Panc1 (cell line): Measurements from ENCODE around the gene NRP1. TPM values are rescaled to one million over a fixed set of nuclear protein-coding genes. Genes with fewer than 3 reads are reported as not detected.
A peak's percentile ranks its signal among the peaks of the same experiment; 100 is the strongest.

Experiments used
- ATAC-seq: fragments of 200-7000 bp; cut with Tn5 transposase; 2 replicates; pipeline ENCODE4 v1.9.1; 2020; ENCODE audit warnings: mild to moderate bottlenecking, moderate library complexity
- BruUV-seq: library from RNA; stranded (reverse); fragments of 400-500 nt; replicated peaks from 2 replicates; lab custom pipeline; 2021; lab: Mats Ljungman, UMichigan
- CTCF ChIA-PET: fragments of 300-600 bp; sonication (Branson Sonifier 250); formaldehyde crosslinking; loops from one replicate; lab custom pipeline; 2022; ENCODE audit warnings: antibody characterized with exemption; lab: Charles Lee
- POLR2A ChIA-PET: fragments of 300-600 bp; sonication (Branson Sonifier 250); formaldehyde crosslinking; loops from one replicate; lab custom pipeline; 2022; ENCODE audit warnings: antibody characterized with exemption; lab: Charles Lee
- DNase-seq: peaks from one replicate; pipeline ENCODE4 v3.0.0-alpha.2; 2010; ENCODE audit warnings: low read depth, low spot score
- H3K27ac ChIP-seq: 2 replicates; pipeline ENCODE4 v1.5.1; 2011; ENCODE audit warnings: mild to moderate bottlenecking, low read length, inconsistent platforms
- H3K27me3 ChIP-seq: fragments of 200-500 bp; sonication (Bioruptor generic); 2 replicates; pipeline ENCODE4 v1.6.0; 2014; ENCODE audit warnings: low read length, inconsistent platforms; ENCODE audit not compliant: control insufficient read depth, insufficient read depth
- H3K36me3 ChIP-seq: fragments of 200-500 bp; sonication (Bioruptor generic); 2 replicates; pipeline ENCODE4 v1.5.1; 2014; ENCODE audit warnings: inconsistent platforms, mild to moderate bottlenecking, low read length, moderate library complexity; ENCODE audit not compliant: control insufficient read depth, insufficient read depth
- H3K4me1 ChIP-seq: 2 replicates; pipeline ENCODE4 v1.5.1; 2011; ENCODE audit warnings: inconsistent platforms, mild to moderate bottlenecking, low read length, moderate library complexity; ENCODE audit not compliant: control insufficient read depth, insufficient read depth
- H3K4me3 ChIP-seq, 2 experiments: 2 replicates each; pipeline ENCODE4 v1.5.1; 2011 to 2012; ENCODE audit warnings: low read depth in 2 of 2, low read length in 2 of 2, mild to moderate bottlenecking in 2 of 2, inconsistent platforms in 1 of 2, moderate library complexity in 1 of 2
- H3K9me3 ChIP-seq: fragments of 200-500 bp; sonication (Bioruptor generic); 2 replicates; pipeline ENCODE4 v1.5.1; 2014; ENCODE audit warnings: low read depth, mild to moderate bottlenecking, inconsistent platforms, low read length, moderate library complexity; ENCODE audit not compliant: control insufficient read depth, insufficient read depth
- CTCF ChIP-seq: fragments of 450-650 bp; IDR thresholded peaks from 2 replicates; pipeline ENCODE4 v1.5.1; 2017; ENCODE audit warnings: mild to moderate bottlenecking
- POLR2AphosphoS5 ChIP-seq: IDR thresholded peaks from 2 replicates; pipeline ENCODE4 v1.6.1; 2012; ENCODE audit warnings: mild to moderate bottlenecking, low read depth, low read length, moderate library complexity
- REST ChIP-seq, 2 experiments: IDR thresholded peaks; 2 replicates each; pipeline ENCODE4 v1.6.1; 2011 to 2012; ENCODE audit warnings: low read depth in 2 of 2, control low read depth in 1 of 2, low read length in 1 of 2, mild to moderate bottlenecking in 1 of 2, moderate library complexity in 1 of 2; ENCODE audit not compliant: insufficient read depth in 1 of 2
- SIN3A ChIP-seq: IDR thresholded peaks from 2 replicates; pipeline ENCODE4 v1.6.1; 2012; ENCODE audit warnings: low read depth, mild to moderate bottlenecking, low read length, moderate library complexity, borderline replicate concordance; ENCODE audit not compliant: insufficient read depth
- TCF7L2 ChIP-seq: IDR thresholded peaks from 2 replicates; pipeline ENCODE4 v1.6.1; 2011; ENCODE audit warnings: mild to moderate bottlenecking, low read depth, low read length, inconsistent platforms
- in situ Hi-C: cut with HindIII; loops from 2 replicates; pipeline ENCODE4 v1.10.0; 2016; ENCODE audit warnings: low sequenced_read_pairs, low pct_unique_long_range_greater_than_20kb
- intact Hi-C: fragments of 100-400 bp; cut with micrococcal nuclease; formaldehyde crosslinking; loops from one replicate; pipeline ENCODE4 v1.10.0; 2022; ENCODE audit not compliant: unreplicated experiment
- total RNA-seq: library from RNA; stranded (reverse); gene quantifications from one replicate; pipeline ENCODE4 v1.2.1, GENCODE V29; 2021; ENCODE audit not compliant: unreplicated experiment

The NRP1 gene
- total RNA-seq, 1 experiment from 2014 or later = 93.4 TPM

- Histone ChIP-seq H3K36me3 (peaks cover 2% of the 10 kb centered on the region; the same call in 1 of the 2 replicates), H3K27me3 (no peaks in the 10 kb centered on the region), H3K4me1 (peaks cover 9% of the 10 kb centered on the region), H3K27ac (peak overlapping the region; percentile 80), H3K9me3 (no peaks in the 10 kb centered on the region), H3K4me3 (no peak overlapping the region)
- no TSS peak for BruUV-seq
- in situ Hi-C loops (no loop called here), intact Hi-C loops (no loop called here)
- ChIA-PET CTCF (no interaction called here), POLR2A (no interaction called here)
- ATAC-seq = no peak
- no peak for DNase-seq
- TF ChIP-seq REST (IDR thresholded peaks at IDR 0.05; ENCODE audit: insufficient read depth in 1 of 2, low read depth in 2 of 2, low read length in 1 of 2) = no peak
- TF ChIP-seq TCF7L2 = no peak
- TF ChIP-seq POLR2AphosphoS5 = no peak
- TF ChIP-seq CTCF = no peak
- no peak for TF ChIP-seq SIN3A
These were observed 118.8 kb downstream of the NRP1 start for GRCh38 chr10:33215635-33216034.

GRCh38 chr10:33215154-33215553, 119.3 kb downstream of the NRP1 start:
- in situ Hi-C loops = no loop called here
- ChIA-PET CTCF (no interaction called here), POLR2A (no interaction called here)
- ATAC-seq (no peak), DNase-seq (no peak)
- Histone ChIP-seq H3K4me1 (peaks cover 9% of the 10 kb centered on the region), H3K36me3 (peaks cover 2% of the 10 kb centered on the region; the same call in 1 of the 2 replicates), H3K9me3 (no peaks in the 10 kb centered on the region), H3K4me3 (no peak overlapping the region), H3K27ac (peak overlapping the region; percentile 80), H3K27me3 (no peaks in the 10 kb centered on the region)
- no TSS peak for BruUV-seq
- TF ChIP-seq SIN3A (no peak), REST (IDR thresholded peaks at IDR 0.05; ENCODE audit: insufficient read depth in 1 of 2, low read depth in 2 of 2, low read length in 1 of 2) (no peak), POLR2AphosphoS5 (no peak), TCF7L2 (no peak), CTCF (no peak)
- intact Hi-C loops = no loop called here
